Ascending aorta (tissue), 2 donors: ENCODE data around the gene SPATA1. TPM values are rescaled to one million over a fixed set of nuclear protein-coding genes. Genes with fewer than 3 reads are reported as not detected.

Experiments used
- DNase-seq, 2 donors: peaks; one replicate each; pipeline ENCODE4 v3.0.0-alpha.2; 2019; ENCODE audit warnings: low spot score in 2 of 2
- H3K27ac ChIP-seq, 2 donors: fragments of 200-600 bp; sonication (generic); one replicate each; pipeline ENCODE4 v1.5.1; 2016 to 2017; ENCODE audit warnings: mild to moderate bottlenecking in 1 of 2
- H3K27me3 ChIP-seq: fragments of 200-600 bp; sonication (generic); one replicate; pipeline ENCODE4 v1.5.1; 2017
- H3K36me3 ChIP-seq, 2 donors: fragments of 200-600 bp; sonication (generic); one replicate each; pipeline ENCODE4 v1.5.1; 2016
- H3K4me1 ChIP-seq, 2 donors: fragments of 200-600 bp; sonication (generic); one replicate each; pipeline ENCODE4 v1.5.1; 2016 to 2017; ENCODE audit warnings: mild to moderate bottlenecking in 1 of 2
- H3K4me3 ChIP-seq, 2 donors: fragments of 200-600 bp; sonication (generic); one replicate each; pipeline ENCODE4 v1.5.1; 2016 to 2017; ENCODE audit warnings: mild to moderate bottlenecking in 1 of 2
- H3K9me3 ChIP-seq, 2 donors: fragments of 200-600 bp; sonication (generic); one replicate each; pipeline ENCODE4 v1.5.1; 2016
- intact Hi-C: fragments of 100-400 bp; cut with DNase I; formaldehyde crosslinking; loops from one replicate; pipeline ENCODE4 v1.15.1; 2023
- total RNA-seq: library from RNA; depleted of rRNA; stranded (reverse); fragments of >200 nt; gene quantifications from one replicate; pipeline ENCODE4 v1.1.0, GENCODE V29; 2016
- TF ChIP-seq, protein P1 (sequence below), 3 experiments: fragments of 200-600 bp in 2 of 3; fragments of 450-650 bp in 1 of 3; sonication (generic) in 2 of 3; IDR thresholded peaks; one replicate each; pipeline ENCODE4 v1.5.1; 2016 to 2019; ENCODE audit warnings: antibody characterized with exemption in 3 of 3, mild to moderate bottlenecking in 1 of 3, moderate library complexity in 1 of 3

SPATA1 gene
- total RNA-seq, 1 donor from 2014 or later = not detected

DNA sequence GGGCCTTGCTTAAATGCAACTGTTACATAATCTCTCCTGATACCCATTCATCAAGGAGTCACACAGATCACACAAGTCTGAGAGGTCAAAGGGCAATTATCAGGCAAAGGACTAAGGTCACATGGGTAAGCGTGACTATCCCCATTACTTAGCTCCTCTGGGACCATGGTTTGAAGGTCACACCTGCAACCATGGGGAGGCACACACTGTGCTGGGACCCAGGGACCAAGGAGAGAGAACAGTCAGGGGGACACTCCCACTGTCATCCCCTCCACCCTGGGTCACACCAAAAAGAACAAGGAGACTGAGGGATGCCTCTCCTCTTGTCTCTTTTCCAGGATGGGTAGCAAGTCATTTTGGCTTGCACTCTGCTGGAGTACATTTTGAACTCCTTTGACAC is 99.0 kb downstream of the SPATA1 start:
- Histone ChIP-seq H3K4me1 (peaks cover 0 to 5% of the 10 kb centered on the region in 2 donors), H3K27me3 (no peaks in the 10 kb centered on the region), H3K4me3 (no peak overlapping the region), H3K27ac (peak overlapping the region; percentile 30 to 94), H3K36me3 (no peaks in the 10 kb centered on the region), H3K9me3 (no peaks in the 10 kb centered on the region)
- DNase-seq = no peak
- intact Hi-C loops = loop anchor here (5.0 to 10.0 kb wide), 3 partner anchors 50 to 463 kb away; partner anchors contain the start of gene PRKACB
- TF ChIP-seq, protein P1, sequence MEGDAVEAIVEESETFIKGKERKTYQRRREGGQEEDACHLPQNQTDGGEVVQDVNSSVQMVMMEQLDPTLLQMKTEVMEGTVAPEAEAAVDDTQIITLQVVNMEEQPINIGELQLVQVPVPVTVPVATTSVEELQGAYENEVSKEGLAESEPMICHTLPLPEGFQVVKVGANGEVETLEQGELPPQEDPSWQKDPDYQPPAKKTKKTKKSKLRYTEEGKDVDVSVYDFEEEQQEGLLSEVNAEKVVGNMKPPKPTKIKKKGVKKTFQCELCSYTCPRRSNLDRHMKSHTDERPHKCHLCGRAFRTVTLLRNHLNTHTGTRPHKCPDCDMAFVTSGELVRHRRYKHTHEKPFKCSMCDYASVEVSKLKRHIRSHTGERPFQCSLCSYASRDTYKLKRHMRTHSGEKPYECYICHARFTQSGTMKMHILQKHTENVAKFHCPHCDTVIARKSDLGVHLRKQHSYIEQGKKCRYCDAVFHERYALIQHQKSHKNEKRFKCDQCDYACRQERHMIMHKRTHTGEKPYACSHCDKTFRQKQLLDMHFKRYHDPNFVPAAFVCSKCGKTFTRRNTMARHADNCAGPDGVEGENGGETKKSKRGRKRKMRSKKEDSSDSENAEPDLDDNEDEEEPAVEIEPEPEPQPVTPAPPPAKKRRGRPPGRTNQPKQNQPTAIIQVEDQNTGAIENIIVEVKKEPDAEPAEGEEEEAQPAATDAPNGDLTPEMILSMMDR (IDR thresholded peaks at IDR 0.05) = no peak

- TF ChIP-seq, protein P1 (IDR thresholded peaks at IDR 0.05) = no peak
- intact Hi-C loops = loop anchor here (5.0 to 10.0 kb wide), 3 partner anchors 52 to 465 kb away; partner anchors contain the start of gene PRKACB
- no peaks in the 10 kb centered on the region for H3K27me3 ChIP-seq
- no peak for DNase-seq
- no peak overlapping the region for H3K27ac ChIP-seq
- H3K4me3 ChIP-seq = no peak overlapping the region
- no peaks in the 10 kb centered on the region for H3K9me3 ChIP-seq
- no peaks in the 10 kb centered on the region for H3K36me3 ChIP-seq
- H3K4me1 ChIP-seq = peaks cover 0 to 5% of the 10 kb centered on the region in 2 donors
Observed at GRCh38 chr1:84606977-84607376, 100.8 kb downstream of the SPATA1 start.

DNA sequence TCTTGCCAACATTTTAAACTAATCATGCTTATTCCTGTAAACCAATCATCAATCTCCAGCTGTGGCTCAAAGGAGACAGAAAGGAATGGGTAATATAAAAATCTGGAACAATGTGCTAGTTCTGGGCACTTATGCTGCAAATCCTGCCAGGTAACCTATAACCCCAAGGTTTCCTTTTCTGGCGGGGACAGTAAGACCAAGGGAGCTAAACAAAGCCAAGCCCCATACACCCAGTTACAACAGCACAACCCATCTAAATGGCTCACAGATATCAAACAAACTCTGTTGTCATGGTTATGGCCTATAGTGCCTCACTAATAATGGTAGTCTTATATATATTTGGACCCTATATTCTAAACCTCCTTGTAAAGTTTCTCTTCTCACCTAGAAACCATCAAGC is 104.9 kb downstream of the SPATA1 start:
- no peak overlapping the region for H3K4me3 ChIP-seq
- no peaks in the 10 kb centered on the region for H3K4me1 ChIP-seq
- no peak for DNase-seq
- H3K36me3 ChIP-seq = no peaks in the 10 kb centered on the region
- no peak overlapping the region for H3K27ac ChIP-seq
- H3K9me3 ChIP-seq = no peaks in the 10 kb centered on the region
- no peaks in the 10 kb centered on the region for H3K27me3 ChIP-seq
- TF ChIP-seq, protein P1 (IDR thresholded peaks at IDR 0.05) = no peak
- intact Hi-C loops = no loop called here

GRCh38 chr1:84611796-84612195 is 105.6 kb downstream of the SPATA1 start:
- H3K36me3 ChIP-seq = no peaks in the 10 kb centered on the region
- H3K9me3 ChIP-seq = no peaks in the 10 kb centered on the region
- H3K4me3 ChIP-seq = no peak overlapping the region
- H3K27me3 ChIP-seq = no peaks in the 10 kb centered on the region
- H3K4me1 ChIP-seq = no peaks in the 10 kb centered on the region
- TF ChIP-seq, protein P1 (IDR thresholded peaks at IDR 0.05) = no peak
- no peak overlapping the region for H3K27ac ChIP-seq
- intact Hi-C loops = no loop called here
- no peak for DNase-seq

DNA sequence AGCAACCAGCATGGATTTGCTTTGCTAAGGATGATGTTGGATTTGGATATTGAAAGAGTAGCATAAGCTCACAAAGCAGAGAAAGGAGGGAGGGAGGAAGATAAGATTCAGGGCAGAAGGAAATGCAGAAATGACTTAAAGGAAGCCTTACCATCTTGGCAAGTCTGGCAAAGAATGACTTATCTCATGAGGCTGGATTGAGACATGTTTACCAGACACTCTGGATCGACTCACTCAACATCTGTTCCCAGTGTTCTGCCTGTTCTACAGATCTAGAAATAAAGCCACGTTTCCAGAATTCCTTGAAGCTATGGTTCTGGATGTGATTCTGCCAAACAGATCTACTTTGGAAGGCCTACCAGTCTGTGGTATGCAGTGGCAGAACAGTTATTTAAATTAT is 106.8 kb downstream of the SPATA1 start:
- Histone ChIP-seq H3K36me3 (no peaks in the 10 kb centered on the region), H3K4me1 (no peaks in the 10 kb centered on the region), H3K27ac (no peak overlapping the region), H3K9me3 (no peaks in the 10 kb centered on the region), H3K4me3 (no peak overlapping the region), H3K27me3 (no peaks in the 10 kb centered on the region)
- intact Hi-C loops = no loop called here
- no peak for DNase-seq
- TF ChIP-seq, protein P1 (IDR thresholded peaks at IDR 0.05) = no peak

GRCh38 chr1:84613887-84614286 is 107.7 kb downstream of the SPATA1 start:
- Histone ChIP-seq H3K4me3 (no peak overlapping the region), H3K27me3 (no peaks in the 10 kb centered on the region), H3K27ac (no peak overlapping the region), H3K9me3 (no peaks in the 10 kb centered on the region), H3K4me1 (peaks cover 0 to under 1% of the 10 kb centered on the region in 2 donors), H3K36me3 (no peaks in the 10 kb centered on the region)
- TF ChIP-seq, protein P1 (IDR thresholded peaks at IDR 0.05) = no peak
- intact Hi-C loops = no loop called here
- DNase-seq = no peak
